Stimulated activated CD8-positive, alpha-beta memory T cell treated with anti-CD3 and anti-CD28 coated beads, Interleukin-2, amount 100 ng/mL, for 1 hour (primary cell): ENCODE data around the gene MT1G.
"Not testable (repeated sequence)": the region's sequence is repeated elsewhere in the genome, so short reads cannot be mapped to it uniquely, and the experiment has no call there.

ENCODE experiments used
- DNase-seq, 2 donors: peaks; one replicate each; pipeline ENCODE4 v3.0.0-alpha.2; 2020; ENCODE audit warnings: low read depth in 2 of 2

MT1G gene

GRCh38 chr16:56637814-56638750 is 29.8 kb downstream of the MT1G start, which contains the start of gene MT1A:
Gene MT1A (plus strand): TSS chr16:56638666. CDS start chr16:56638739, 73 bp downstream.
- DNase-seq = no peak

DNA sequence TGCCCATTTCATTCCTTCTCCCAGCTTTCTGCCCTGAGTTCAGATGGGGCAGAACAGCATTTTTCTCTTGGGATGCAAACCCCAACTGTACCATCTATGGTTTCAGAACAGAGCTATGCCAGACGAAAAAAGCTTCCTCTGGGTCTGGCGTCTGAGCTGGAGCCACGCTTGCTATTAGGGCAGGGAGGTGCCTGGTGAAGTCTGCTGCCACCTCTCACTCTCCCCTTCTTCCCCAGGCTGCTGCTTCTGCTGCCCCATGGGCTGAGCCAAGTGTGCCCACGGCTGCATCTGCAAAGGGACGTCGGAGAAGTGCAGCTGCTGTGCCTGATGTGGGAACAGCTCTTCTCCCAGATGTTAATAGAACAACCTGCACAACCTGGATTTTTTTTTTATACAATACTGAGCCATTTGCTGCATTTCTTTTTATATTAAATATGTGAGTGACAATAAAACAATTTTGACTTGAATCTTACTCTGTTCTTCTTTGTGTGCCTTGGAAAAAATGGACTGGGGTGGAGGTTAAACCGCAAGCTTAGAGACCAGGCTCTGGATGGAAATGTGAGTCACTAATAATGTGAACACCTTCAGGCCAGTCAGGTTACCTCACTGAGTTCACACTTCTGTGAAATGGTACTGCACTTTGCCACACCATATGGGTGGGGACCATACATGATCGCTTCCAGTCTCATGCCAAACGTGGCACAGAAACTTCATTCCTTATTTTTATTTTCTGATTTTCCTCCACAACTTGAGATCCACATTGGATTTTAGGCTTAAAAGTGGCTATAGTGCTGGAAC is 31.1 kb downstream of the MT1G start:
- no peak for DNase-seq

DNA sequence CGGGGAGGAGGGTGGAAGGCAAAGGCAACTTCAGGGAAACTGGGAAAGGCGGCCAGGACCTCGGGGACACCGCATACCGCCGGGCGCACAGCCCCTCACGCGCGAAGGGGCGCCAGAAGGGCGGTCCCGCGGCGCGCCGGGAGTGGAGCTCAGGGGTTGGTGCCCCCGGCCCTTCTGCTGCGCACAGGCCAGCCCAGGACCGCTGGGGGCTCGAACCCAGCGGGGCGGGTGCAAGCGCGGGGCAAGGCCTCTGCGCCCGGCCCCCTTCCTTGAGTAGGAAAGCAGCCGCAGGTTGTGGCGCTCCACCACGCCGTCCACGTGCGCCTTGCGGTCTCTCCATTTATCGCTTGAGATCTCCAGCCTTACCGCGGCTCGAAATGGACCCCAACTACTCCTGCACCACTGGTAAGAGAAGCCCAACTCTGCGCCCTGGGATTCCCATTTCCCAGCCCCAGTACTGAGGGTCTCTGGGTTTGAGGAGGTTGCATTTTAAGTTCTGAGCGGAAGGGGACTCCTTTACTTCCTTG is 32.4 kb downstream of the MT1G start:
- DNase-seq = no peak

DNA sequence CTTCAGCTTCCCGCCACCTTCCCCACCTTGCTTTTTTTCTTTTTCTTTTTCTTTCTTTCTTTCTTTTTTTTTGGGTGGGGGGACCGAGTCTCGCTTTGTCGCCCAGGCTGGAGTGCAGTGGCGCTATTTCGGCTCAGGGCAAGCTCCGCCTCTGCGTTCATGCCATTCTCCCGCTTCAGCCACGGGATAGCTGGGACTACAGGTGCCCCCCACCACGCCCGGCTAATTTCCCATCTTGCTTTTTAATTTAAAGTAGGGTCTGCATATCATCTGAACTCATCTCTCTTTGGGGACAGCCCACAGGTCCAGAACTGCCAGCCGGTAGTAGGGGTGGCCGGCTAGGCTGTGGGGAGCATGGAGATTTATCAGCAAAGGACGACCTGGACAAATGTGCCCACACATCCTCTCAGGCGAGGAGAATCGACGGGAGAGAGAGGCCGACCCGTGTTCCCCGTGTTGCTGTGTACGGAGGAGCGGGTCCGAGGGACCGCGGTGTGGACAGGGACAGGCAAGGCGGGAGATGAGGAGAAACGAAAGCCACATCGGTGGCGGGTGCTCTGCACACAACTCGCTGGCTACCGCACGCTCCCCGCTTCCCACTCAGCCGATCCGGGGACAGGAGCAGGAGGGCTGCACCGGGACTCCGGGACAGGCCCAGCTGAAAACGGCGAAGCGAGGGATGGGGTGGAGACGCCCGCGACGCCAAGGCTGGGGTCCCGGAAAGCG is 33.0 kb downstream of the MT1G start:
- no peak for DNase-seq

DNA sequence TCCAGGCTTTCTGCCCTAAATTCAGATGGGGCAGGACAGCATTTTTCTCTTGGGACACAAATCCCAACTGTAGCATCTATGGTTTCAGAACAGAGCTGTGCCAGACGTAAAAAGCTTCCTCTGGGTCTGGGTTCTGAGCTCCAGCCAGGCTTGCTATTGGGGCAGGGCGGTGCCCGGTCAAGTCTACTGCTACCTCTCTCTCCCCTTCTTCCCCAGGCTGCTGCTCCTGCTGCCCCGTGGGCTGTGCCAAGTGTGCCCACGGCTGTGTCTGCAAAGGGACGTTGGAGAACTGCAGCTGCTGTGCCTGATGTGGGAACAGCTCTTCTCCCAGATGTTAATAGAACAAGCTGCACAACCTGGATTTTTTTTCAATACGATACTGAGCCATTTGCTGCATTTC is 34.3 kb downstream of the MT1G start:
- no peak for DNase-seq

DNA sequence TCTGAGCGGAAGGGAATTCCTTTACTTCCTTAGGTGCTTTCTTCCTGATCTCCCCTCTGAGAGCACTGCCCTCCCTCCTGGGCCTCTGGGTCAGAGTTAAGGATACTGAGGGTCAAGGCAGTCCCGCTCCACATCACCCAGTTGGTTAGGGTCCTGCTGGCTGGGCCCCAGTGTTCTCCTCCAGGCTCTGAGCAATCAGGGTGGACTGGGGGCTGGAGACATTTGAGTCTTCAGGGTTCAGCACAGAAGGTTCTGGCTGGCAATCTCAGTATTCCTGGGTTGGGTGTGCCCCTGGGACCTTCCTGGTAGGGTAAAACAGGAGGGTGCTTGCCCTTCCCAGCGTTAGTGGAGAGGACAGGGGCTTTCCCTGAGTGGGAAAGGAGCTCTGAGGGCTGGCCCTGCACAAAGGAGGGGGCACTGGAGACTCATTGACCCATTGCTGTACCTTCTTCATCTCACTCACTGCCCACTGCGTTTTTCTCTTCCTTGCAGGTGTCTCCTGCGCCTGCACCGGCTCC is 35.0 kb downstream of the MT1G start:
- DNase-seq = no peak

GRCh38 chr16:56632156-56632847 is 35.6 kb downstream of the MT1G start, which contains the start of gene MT1M:
Gene MT1M (plus strand): TSS chr16:56632659. CDS start chr16:56632732, 73 bp downstream.
- DNase-seq = no peak

- no peak for DNase-seq
Measured at GRCh38 chr16:56631832-56632155, 36.1 kb downstream of the MT1G start.

DNA sequence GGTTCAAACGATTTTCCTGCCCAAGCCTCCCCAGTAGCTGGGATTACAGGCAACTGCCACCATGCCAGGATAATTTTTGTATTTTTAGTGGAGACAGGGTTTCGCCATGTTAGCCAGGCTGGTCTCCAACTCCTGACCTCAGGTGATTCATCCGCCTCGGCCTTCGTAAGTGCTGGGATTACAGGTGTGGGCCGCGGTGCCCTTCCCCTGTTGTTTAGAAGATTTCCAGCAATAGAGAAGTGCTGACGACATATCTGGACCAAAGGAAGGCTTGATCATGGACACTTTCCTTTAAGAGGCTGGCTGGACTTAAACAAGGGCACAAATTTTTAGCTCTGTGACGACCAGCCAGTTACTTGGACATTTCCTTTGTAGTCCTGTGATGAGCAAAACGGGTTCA is 36.7 kb downstream of the MT1G start:
- no peak for DNase-seq

GRCh38 chr16:56630134-56630533 is 37.7 kb downstream of the MT1G start:
- DNase-seq = no peak

- no peak for DNase-seq
Measured at GRCh38 chr16:56629531-56629930, 38.3 kb downstream of the MT1G start.

DNA sequence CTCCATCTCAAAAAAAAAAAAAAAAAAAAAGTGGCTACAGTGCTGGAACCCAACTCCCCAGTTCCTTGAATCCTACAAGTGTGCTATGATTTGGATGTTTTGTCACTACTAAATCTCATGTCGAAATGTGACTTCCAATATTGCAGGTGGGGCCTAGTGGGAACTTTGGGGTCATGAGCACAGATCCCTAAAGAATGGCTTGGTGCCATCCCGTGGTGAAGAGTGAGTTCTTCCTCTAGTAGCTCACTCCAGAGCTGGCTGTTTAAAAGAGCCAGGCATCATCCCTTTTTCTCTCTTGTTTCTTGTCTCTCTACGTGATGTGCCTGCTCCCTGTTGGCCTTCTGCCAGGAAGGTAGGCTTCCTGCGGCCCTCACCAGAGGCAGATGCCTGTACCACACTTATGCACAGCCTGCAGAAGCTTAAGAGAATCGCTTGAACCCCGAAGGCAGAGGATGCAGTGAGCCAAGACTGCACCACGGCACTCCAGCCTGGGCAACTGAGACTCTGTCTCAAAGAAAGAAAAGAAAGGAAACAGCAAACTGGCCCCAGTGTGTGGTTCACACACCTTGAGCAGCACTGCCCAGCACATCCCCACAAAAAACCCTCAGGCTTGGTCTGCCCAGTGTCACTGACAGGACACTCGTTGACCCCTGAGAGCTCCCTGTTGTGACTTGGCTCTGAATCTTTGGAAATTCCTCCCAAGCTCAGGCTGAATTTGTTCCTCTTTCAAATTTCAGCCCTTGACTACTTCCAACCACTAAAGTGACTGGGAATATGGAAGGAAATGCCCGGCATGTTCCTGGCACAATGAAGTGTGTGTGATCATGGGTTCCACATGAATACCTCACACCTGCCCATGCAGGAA is 39.1 kb downstream of the MT1G start:
- no peak for DNase-seq

DNA sequence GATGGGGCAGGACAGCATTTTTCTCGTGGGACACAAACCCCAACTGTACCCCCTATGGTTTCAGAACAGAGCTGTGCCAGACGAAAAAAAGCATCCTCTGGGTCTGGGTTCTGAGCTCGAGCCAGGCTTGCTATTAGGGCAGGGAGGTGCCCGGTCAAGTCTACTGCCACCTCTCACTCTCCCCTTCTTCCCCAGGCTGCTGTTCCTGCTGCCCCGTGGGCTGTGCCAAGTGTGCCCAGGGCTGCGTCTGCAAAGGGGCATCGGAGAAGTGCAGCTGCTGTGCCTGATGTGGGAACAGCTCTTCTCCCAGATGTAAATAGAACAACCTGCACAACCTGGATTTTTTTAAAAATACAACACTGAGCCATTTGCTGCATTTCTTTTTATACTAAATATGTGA is 41.2 kb downstream of the MT1G start:
- DNase-seq = no peak

DNA sequence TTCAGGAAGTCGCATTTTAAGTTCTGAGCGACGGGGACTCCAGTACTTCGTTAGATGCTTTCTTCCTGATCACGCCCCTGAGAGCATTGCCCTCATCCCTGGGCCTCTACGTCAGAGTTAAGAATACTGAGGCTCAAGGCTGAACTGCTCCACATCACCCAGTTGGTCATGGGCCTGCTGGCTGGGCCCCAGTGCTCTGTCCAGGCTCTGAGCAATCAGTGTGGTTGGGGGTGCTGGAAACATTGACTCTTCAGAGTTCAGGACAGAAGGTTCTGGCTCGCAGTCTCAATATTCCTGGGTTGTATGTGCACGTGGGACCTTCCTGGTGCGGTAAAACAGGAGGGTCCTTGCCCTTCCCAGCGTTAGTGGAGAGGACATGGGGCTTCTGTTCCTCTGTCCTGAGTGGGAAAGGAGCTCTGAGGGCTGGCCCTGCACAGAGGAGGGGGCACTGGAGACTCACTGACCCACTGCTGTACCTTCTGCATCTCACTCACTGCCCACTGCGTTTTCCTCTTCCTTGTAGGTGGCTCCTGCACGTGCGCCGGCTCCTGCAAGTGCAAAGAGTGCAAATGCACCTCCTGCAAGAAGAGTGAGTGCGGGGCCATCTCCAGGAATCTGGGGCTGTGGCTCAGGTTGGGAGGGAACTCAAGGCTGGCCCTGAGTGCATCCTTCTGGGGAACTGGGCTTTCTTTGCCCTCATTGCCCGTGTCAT is 41.8 kb downstream of the MT1G start:
- DNase-seq = no peak

GRCh38 chr16:56625140-56625942 is 42.5 kb downstream of the MT1G start, which contains the start of gene MT1E:
Gene MT1E (plus strand): TSS chr16:56625781. CDS start chr16:56625852, 71 bp downstream.
- DNase-seq = no peak

DNA sequence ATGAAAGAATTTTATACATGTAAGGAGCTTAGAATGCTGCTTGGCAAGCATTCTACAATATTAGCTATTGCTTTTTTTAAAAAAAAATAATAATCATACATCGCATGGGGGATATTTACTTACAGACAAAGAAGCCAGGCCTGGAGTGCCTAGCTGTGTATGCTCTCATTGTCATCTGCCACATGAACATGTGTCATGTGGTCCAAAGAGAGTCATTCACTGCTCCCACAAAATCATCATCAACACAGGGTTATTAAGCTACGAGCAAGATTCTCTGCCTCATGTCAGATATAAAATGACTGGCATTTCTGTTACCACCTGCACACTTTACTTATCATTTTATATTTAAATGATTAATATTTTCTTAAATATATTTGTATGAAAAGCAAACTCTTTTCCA is 44.2 kb downstream of the MT1G start:
- no peak for DNase-seq

DNA sequence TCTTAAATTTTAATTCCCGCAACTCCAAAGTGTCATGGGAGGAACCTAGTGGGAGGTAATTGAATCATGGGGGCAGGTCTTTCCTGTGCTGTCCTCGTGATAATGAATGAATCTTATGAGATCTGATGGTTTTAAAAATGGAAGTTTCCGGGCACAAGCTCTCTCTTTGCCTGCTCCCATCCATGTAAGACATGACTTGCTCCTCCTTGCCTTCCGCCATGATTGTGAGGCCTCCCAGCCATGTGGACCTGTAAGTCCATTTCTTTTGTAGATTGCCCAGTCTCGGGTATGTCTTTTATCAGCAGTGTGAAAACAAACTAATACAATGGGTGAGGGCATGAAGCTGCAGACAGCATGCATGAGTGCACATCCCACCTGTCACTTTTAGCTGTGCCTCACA is 44.7 kb downstream of the MT1G start:
- DNase-seq = not testable (repeated sequence)

DNA sequence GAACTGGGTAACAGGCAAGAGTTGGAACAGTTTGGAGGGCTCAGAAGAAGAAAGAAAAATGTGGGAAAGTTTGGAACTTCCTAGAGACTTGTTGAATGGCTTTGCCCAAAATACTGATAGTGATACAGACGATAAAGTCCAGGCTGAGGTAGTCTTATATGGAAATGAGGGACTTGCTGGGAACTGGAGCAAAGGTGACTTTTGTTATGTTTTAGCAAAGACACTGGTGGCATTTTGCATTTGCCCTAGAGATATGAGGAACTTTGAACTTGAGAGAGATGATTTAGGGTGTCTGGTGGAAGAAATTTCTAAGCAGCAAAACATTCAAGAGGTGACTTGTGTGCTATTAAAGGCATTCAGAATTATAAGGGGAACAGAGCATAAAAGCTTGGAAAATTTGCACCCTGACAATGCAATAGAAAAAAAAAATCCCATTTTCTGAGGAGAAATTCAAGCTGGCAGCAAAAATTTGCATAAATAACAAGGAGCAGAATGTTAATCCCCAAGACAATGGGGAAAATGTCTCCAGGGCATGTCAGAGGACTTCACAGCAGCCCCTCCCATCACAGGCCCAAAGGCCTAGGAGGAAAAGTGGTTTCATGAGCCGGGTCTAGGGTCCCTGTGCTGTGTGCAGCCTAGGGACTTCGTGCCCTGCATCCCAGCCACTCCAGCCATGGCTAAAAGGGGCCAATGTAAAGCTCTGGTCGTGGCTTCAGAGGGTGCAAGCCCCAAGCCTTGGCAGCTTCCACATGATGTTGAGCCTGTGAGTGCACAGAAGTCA is 46.0 kb downstream of the MT1G start:
- not testable (repeated sequence) for DNase-seq
